ENCODE data around the gene STK32A.

- TF ChIP-seq CTCF (IDR thresholded peaks at IDR 0.05; ENCODE audit: low read depth, low read length, poor library complexity, severe bottlenecking) (no peak), EZH2phosphoT487 (IDR thresholded peaks at IDR 0.05; ENCODE audit: borderline replicate concordance, low read length) (no peak)
Observed at GRCh38 chr5:147327905-147328304, 93.1 kb downstream of the STK32A start.

All from DOHH2 (cell line).